Tibial nerve (tissue), 4 donors: ENCODE results near the gene KCNQ1. TPM values are rescaled to one million over a fixed set of nuclear protein-coding genes. Genes with fewer than 3 reads are reported as not detected.

Experiments
- DNase-seq, 2 donors: peaks; one replicate each; pipeline ENCODE4 v3.0.0-alpha.2; 2019; ENCODE audit warnings: low spot score in 2 of 2
- H3K27ac ChIP-seq, 4 donors: fragments of 200-600 bp; sonication (generic) in 3 of 4; one replicate each; pipeline ENCODE4 v1.5.1; 2017 to 2019; ENCODE audit warnings: mild to moderate bottlenecking in 1 of 4
- H3K27me3 ChIP-seq, 2 donors: fragments of 200-600 bp; sonication (generic) in 1 of 2; one replicate each; pipeline versions ENCODE4 v1.5.1 to v1.6.0; 2017 to 2019
- H3K36me3 ChIP-seq, 3 donors: fragments of 200-600 bp; sonication (generic); one replicate each; pipeline ENCODE4 v1.5.1; 2018 to 2019
- H3K4me1 ChIP-seq, 4 donors: fragments of 200-600 bp; sonication (generic) in 3 of 4; one replicate each; pipeline ENCODE4 v1.5.1; 2017 to 2019
- H3K4me3 ChIP-seq, 4 donors: fragments of 200-600 bp; sonication (generic) in 3 of 4; one replicate each; pipeline ENCODE4 v1.5.1; 2017 to 2019; ENCODE audit warnings: mild to moderate bottlenecking in 1 of 4, moderate library complexity in 1 of 4
- H3K9me3 ChIP-seq, 4 donors: fragments of 200-600 bp; sonication (generic) in 3 of 4; one replicate each; pipeline ENCODE4 v1.5.1; 2017 to 2019
- CTCF ChIP-seq, 5 experiments: fragments of 200-600 bp in 3 of 5; fragments of 450-650 bp in 2 of 5; sonication (generic) in 3 of 5; IDR thresholded peaks; one replicate each; pipeline ENCODE4 v1.5.1; 2016 to 2019; ENCODE audit warnings: antibody characterized with exemption in 5 of 5, mild to moderate bottlenecking in 3 of 5, moderate library complexity in 2 of 5
- EP300 ChIP-seq, 2 donors: sonication (generic); formaldehyde crosslinking; IDR thresholded peaks; one replicate each; pipeline ENCODE4 v1.6.1; 2017; ENCODE audit warnings: antibody characterized with exemption in 2 of 2, mild to moderate bottlenecking in 1 of 2
- POLR2A ChIP-seq, 2 donors: fragments of 450-650 bp; IDR thresholded peaks; one replicate each; pipeline ENCODE4 v1.6.1; 2017; ENCODE audit warnings: antibody characterized with exemption in 2 of 2, mild to moderate bottlenecking in 2 of 2, moderate library complexity in 2 of 2
- WGBS, 2 donors: methylation state at CpG; one replicate each; pipeline ENCODE4 v1.1.5; 2018; 5-methylcytosine and 5-hydroxymethylcytosine counted together
- total RNA-seq, 4 donors: library from RNA; depleted of rRNA; stranded (reverse); fragments of >200 nt; gene quantifications; one replicate each; pipeline ENCODE4 v1.1.0, GENCODE V29; 2016

The KCNQ1 gene
- total RNA-seq, 4 donors from 2014 or later: 3.5 to 11.4 (median 7.5) TPM

GRCh38 chr11:2542406-2542805 lies 97.6 kb downstream of the KCNQ1 start:
- Histone ChIP-seq H3K4me3 (no peak overlapping the region), H3K27ac (no peak overlapping the region), H3K9me3 (no peaks in the 10 kb centered on the region), H3K27me3 (no peaks in the 10 kb centered on the region), H3K4me1 (no peaks in the 10 kb centered on the region), H3K36me3 (no peaks in the 10 kb centered on the region)
- WGBS, 2 donors: 88 to 89% methylated on average over 10 of the region's 10 CpGs
- TF ChIP-seq POLR2A (IDR thresholded peaks at IDR 0.05) (no peak), CTCF (IDR thresholded peaks at IDR 0.05) (no peak), EP300 (IDR thresholded peaks at IDR 0.05) (no peak)
- DNase-seq: no peak

- Histone ChIP-seq H3K36me3 (no peaks in the 10 kb centered on the region), H3K9me3 (no peaks in the 10 kb centered on the region), H3K4me3 (no peak overlapping the region), H3K27me3 (no peaks in the 10 kb centered on the region), H3K27ac (no peak overlapping the region), H3K4me1 (peaks cover 0 to 7% (median 0%) of the 10 kb centered on the region in 4 donors)
- 90 to 91% methylated on average over 16 of the region's 16 CpGs for WGBS, 2 donors
- peak in 1 of 2 donors; percentile 11 for DNase-seq
- TF ChIP-seq CTCF (IDR thresholded peaks at IDR 0.05) (no peak), EP300 (IDR thresholded peaks at IDR 0.05) (no peak), POLR2A (IDR thresholded peaks at IDR 0.05) (no peak)
Measured at GRCh38 chr11:2547806-2548205, 103.0 kb downstream of the KCNQ1 start.

- WGBS, 2 donors: 98% methylated on average over 12 of the region's 12 CpGs
- Histone ChIP-seq H3K27ac (no peak overlapping the region), H3K4me1 (peaks cover 0 to 7% (median 0%) of the 10 kb centered on the region in 4 donors), H3K27me3 (no peaks in the 10 kb centered on the region), H3K36me3 (no peaks in the 10 kb centered on the region), H3K9me3 (no peaks in the 10 kb centered on the region), H3K4me3 (no peak overlapping the region)
- no peak for DNase-seq
- TF ChIP-seq CTCF (IDR thresholded peaks at IDR 0.05) (no peak), EP300 (IDR thresholded peaks at IDR 0.05) (no peak), POLR2A (IDR thresholded peaks at IDR 0.05) (no peak)
Measured at GRCh38 chr11:2548596-2548995, 103.8 kb downstream of the KCNQ1 start.

- 97% methylated on average over 7 of the region's 7 CpGs for WGBS, 2 donors
- H3K9me3 ChIP-seq: no peaks in the 10 kb centered on the region
- no peaks in the 10 kb centered on the region for H3K36me3 ChIP-seq
- no peak overlapping the region for H3K27ac ChIP-seq
- DNase-seq: no peak
- no peaks in the 10 kb centered on the region for H3K27me3 ChIP-seq
- H3K4me1 ChIP-seq: peaks cover 0 to 7% (median 0%) of the 10 kb centered on the region in 4 donors
- H3K4me3 ChIP-seq: no peak overlapping the region
- TF ChIP-seq CTCF (IDR thresholded peaks at IDR 0.05) (no peak), POLR2A (IDR thresholded peaks at IDR 0.05) (no peak), EP300 (IDR thresholded peaks at IDR 0.05) (no peak)
Measured at GRCh38 chr11:2549080-2549479, 104.3 kb downstream of the KCNQ1 start.

GRCh38 chr11:2549491-2549875 lies 104.7 kb downstream of the KCNQ1 start:
- no peak for DNase-seq
- Histone ChIP-seq H3K4me1 (peaks cover 0 to 7% (median 0%) of the 10 kb centered on the region in 4 donors), H3K36me3 (no peaks in the 10 kb centered on the region), H3K4me3 (no peak overlapping the region), H3K27ac (no peak overlapping the region), H3K9me3 (no peaks in the 10 kb centered on the region), H3K27me3 (no peaks in the 10 kb centered on the region)
- WGBS, 2 donors: 73 to 85% methylated on average over 9 to 13 of the region's 13 CpGs
- TF ChIP-seq EP300 (IDR thresholded peaks at IDR 0.05) (no peak), POLR2A (IDR thresholded peaks at IDR 0.05) (no peak), CTCF (IDR thresholded peaks at IDR 0.05) (no peak)
